HG02970 (cell line): Measurements from ENCODE around the gene CCDC63.

Experiments used
- ATAC-seq: cut with Tn5 transposase; IDR thresholded peaks from one replicate; pipeline ENCODE4 v1.9.1; 2021; ENCODE audit warnings: mild to moderate bottlenecking, moderate library complexity, moderate number of reproducible peaks; ENCODE audit not compliant: unreplicated experiment, low FRiP score

The CCDC63 gene

GRCh38 chr12:110920324-110920910, 73.6 kb downstream of the CCDC63 start, which contains the start of gene MYL2:
Gene MYL2 (minus strand): TSS chr12:110920579. CDS start chr12:110920529, 50 bp downstream.
- ATAC-seq, result no peak

- no peak for ATAC-seq
These were observed 74.5 kb downstream of the CCDC63 start for GRCh38 chr12:110921262-110921661.

DNA sequence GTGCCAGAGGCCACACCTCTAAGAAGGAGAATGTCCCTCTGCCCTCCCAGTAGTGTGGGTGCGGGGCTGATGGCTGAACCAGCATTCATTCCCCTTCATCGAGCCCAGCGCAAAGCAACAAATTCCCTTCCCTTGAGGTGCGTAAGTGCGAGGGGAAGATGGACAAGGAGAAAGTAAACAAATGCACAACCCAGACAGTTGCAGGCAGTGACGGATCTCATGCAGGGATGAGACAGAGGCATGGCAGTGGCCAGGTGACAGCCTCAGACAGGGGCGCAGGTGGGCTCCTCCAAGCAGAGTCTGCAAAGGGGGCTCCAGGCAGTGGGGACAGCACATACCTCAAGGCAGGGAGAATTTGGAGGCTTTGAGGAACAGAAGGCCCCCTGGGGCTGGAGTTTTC, 75.9 kb downstream of the CCDC63 start:
- no peak for ATAC-seq

DNA sequence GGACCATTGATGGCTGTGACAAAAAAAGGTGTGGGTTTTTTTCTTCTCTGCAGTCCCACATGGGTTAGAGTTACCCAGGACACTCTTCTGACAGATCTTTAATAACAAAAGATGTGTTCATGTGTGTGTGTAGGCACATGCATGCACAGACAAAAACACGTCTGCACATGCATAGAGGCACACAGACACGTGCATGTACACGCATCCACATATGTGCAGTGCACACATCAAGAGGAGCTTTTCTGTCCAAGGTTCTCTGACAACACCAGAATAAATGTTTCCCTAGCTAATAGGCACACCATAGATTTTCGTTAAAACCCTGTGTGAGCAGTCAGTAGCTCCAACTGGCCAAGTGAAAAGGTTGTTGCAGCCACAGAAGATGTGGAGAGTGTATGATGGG, 76.4 kb downstream of the CCDC63 start:
- no peak for ATAC-seq

- ATAC-seq, result no peak
These were observed 77.0 kb downstream of the CCDC63 start for GRCh38 chr12:110923692-110924334.

DNA sequence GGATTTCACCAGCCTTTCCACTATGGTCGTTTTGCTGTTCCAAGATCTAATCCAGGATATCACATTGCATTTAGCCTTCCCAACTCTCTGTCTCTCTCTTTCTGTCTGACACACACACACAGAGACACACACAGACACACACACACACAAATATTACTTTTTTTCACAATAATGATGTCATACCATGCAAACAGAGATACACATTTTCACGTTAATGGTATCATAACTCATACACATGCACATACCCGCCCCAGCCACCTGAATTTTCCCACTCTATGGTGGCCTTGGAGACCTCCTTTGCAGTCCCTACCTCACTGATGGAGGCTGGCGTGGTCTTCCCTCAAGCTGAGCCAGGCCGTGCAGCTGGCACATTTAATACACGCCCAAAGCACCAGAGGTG, 80.8 kb downstream of the CCDC63 start:
- ATAC-seq, result no peak

- ATAC-seq, result no peak
These were observed 81.9 kb downstream of the CCDC63 start for GRCh38 chr12:110928700-110929099.

- ATAC-seq, result no peak
These were observed 83.0 kb downstream of the CCDC63 start for GRCh38 chr12:110929818-110930217.

DNA sequence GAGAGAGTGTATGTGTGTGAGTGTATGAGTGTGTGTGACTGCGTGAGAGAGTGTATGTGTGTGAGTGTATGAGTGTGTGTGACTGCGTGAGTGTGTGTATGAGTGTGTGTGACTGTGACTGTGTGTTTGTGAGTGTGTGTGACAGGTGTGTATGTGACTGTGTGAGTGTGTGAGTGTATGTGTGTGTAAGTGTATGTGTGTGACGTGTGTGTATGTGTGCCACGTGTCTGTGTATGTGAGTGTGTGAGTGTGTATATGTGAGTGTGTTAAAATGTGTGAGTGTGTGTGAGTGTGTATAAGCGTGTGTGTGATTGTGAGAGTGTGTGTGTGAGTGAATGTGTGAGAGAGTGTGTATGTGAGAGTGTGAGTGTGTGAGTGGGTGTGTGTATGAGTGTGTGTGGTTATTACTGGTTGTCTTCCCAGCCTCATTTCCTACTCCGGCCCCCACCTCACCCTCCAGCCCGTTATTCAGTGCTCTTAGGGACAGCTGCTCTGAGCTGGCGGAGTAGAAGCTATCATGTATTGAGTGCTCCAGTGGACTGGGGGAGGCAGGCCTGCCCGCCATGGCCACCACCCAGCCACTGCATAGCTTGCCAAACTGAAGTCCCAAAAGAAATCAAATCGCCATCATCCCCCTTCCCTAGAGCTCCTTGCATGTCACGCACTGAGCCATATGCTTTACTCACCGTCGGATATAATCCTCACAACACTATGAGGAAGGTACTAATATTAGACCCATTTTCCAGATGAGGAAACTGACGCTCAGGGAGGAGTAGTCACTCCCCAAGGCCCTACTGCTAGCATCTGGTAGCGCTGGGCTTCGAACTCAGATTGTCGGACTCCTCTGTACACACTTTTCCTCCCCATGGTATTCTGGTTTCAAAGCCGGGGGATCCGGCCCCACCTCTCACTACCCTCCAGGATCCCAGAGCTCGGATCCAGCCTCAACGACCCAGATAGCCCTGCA, 83.8 kb downstream of the CCDC63 start:
- no peak for ATAC-seq

GRCh38 chr12:110931315-110931728, 84.5 kb downstream of the CCDC63 start:
- ATAC-seq, result no peak

DNA sequence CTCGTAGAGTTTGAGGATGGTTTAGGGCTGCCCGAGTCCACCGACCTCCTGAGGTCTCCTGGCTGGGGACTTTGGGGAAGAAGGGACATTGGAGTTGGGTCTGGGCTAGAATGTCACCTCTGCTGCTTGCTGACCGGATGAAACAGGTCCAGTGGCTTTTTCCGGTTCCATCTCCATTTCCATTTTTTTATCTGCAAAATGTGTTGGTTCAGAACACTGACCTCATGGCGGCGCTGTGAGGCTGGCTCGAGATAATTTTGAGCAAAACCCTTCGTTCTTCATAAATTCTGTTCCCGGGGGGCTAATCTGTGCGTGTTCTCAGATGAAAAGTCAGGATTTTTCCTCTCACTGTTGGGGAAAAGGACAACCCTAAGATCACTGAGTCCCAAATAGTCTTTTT, 85.3 kb downstream of the CCDC63 start:
- no peak for ATAC-seq

GRCh38 chr12:110933326-110933974, 86.7 kb downstream of the CCDC63 start:
- no peak for ATAC-seq

DNA sequence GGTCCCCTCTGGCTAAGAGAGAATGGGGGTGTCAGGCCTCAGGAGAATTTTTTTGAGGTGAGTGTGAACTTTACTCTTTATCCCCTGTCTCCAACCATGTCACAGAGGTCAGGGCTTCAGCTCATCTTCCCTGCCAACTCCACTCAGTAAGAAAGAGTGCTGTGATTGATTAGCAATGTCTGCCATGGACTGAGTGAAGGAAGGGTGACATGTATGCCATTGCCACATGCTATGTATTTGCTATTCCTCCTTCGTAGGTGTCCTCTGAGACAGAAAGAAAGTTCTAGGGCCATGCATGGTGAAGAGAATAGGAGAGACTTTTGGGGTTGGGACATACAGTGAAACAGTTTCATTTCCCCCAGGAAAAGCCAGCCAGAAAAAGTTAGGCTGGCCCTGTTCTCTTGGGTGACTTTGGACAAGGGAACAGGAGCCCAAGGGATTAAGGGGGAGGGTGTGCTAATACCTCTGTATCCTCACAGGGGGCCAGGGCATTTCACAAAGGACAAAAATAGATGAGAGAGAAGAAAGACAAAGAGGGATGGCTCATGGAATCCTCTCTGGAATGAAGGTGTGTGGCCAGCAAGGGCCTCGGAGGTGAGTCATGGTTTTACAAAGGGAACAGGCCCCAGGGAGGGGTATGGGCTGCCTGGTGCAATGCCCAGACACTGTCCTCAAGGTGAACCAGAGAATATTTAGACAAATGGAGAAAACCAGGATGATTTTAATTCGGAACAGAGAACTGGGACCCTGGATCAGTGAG, 87.5 kb downstream of the CCDC63 start:
- no peak for ATAC-seq

- ATAC-seq, result no peak
These were observed 88.8 kb downstream of the CCDC63 start for GRCh38 chr12:110935588-110935987.

DNA sequence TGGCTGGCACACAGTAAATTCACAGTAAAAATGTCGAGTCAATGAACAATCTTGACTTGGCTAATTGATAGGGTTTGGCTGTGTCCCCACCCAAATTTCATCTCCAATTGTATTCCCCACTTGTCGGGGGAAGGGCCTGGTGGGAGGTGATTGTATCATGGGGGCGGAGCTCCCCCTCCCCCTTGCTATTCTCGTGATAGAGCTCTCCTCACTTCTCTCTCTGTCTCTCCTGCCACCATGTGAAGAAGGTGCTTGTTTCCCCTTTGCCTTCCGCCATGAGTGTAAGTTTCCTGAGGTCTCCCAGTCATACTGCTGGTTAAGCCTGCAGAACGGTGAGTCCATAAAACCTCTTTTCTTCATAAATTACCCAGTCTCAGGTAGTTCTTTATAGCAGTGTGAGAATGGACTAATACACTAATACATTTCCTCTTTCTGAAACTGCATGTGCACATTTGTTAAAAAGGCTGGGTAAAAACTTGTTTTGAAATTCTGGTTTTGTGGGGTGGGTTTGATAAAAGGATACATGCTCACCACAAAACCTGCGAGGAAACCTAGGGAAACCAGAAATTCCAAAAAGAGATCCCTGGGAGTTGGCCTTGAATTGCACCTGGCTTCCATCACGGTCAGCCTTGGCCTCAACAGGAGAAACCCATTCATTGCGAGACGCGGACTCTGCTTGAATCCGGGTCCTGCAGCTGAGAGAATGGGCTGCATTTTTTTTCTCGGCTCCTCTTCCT, 89.7 kb downstream of the CCDC63 start:
- no peak for ATAC-seq

- ATAC-seq, result no peak
These were observed 90.4 kb downstream of the CCDC63 start for GRCh38 chr12:110937104-110937641.

GRCh38 chr12:110940296-110940695, 93.5 kb downstream of the CCDC63 start:
- no peak for ATAC-seq

DNA sequence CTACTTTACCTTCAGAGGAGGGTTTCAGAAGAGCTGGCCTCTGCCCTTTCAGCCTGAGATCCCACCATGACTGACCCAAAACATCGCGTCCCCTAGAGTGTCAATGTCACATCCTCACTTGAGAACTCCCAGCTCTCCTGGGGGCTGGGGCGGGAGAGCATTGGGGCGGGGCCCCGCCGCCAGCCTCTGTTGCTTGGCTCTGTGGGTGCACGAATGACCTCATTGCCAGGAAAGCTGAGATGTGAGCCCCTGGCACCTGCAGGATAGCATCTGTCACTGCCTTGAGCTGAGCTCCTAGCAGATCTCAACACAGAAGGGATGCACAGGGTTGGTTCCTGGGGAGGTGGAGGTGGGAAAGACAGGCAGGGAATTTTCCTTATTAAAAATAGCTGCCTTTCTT, 94.1 kb downstream of the CCDC63 start:
- ATAC-seq, result no peak

GRCh38 chr12:110941391-110941790, 94.6 kb downstream of the CCDC63 start:
- ATAC-seq, result no peak
